HepG2 (cell line): ENCODE data around the gene MORF4L1. TPM values are rescaled to one million over a fixed set of nuclear protein-coding genes. Genes with fewer than 3 reads are reported as not detected.

Experiments
- ATAC-seq: fragments of 200-7000 bp; cut with Tn5 transposase; 3 replicates; pipeline ENCODE4 v1.9.1; 2020; ENCODE audit warnings: mild to moderate bottlenecking, moderate library complexity
- BruUV-seq: library from RNA; stranded (reverse); fragments of 400-500 nt; replicated peaks from 2 replicates; lab custom pipeline; 2021; lab: Mats Ljungman, UMichigan
- CTCF ChIA-PET: fragments of 300-600 bp; formaldehyde crosslinking; extraction: SDS; loops from one replicate; lab custom pipeline; 2021; ENCODE audit warnings: low total read pairs, inconsistent platforms, low intra/inter-chr PET ratio; lab: Yijun Ruan, JAX
- POLR2A ChIA-PET: fragments of 350-600 bp; sonication (Branson Sonifier 250); formaldehyde crosslinking; loops from one replicate; lab custom pipeline; 2020; ENCODE audit warnings: antibody characterized with exemption, inconsistent platforms; lab: Yijun Ruan, JAX
- DNase-seq: peaks from one replicate; pipeline ENCODE4 v3.0.0-alpha.2; 2015; ENCODE audit warnings: low spot score
- FAIRE-seq: peaks from 3 replicates; lab custom pipeline; 2011; peaks lifted over from hg19 to GRCh38; lab: Jason Lieb, UNC
- H2AFZ ChIP-seq: one replicate; pipeline ENCODE4 v1.6.1; 2011; ENCODE audit warnings: low read length, inconsistent platforms
- H3K27ac ChIP-seq: fragments of 300-600 bp; 3 replicates; pipeline ENCODE4 v1.8.0; 2011; ENCODE audit warnings: mixed run types, mild to moderate bottlenecking, mixed read lengths, low read length, inconsistent platforms; ENCODE audit not compliant: insufficient read depth; ENCODE audit errors: extremely low read length
- H3K27me3 ChIP-seq, 2 experiments: fragments of 200-600 bp in 1 of 2; 2 replicates in 1 of 2; 3 replicates in 1 of 2; pipeline versions ENCODE4 v1.6.0 to v1.8.0; 2011; ENCODE audit warnings: low read length in 2 of 2, mild to moderate bottlenecking in 2 of 2, moderate library complexity in 2 of 2, inconsistent platforms in 1 of 2; ENCODE audit not compliant: insufficient read depth in 2 of 2, control insufficient read depth in 1 of 2
- H3K36me3 ChIP-seq, 2 experiments: fragments of 200-600 bp in 1 of 2; replicated peaks in 1 of 2; 2 replicates in 1 of 2; 3 replicates in 1 of 2; pipeline versions ENCODE4 v1.5.1 to v1.8.0; 2011; ENCODE audit warnings: low read length in 2 of 2, inconsistent platforms in 1 of 2; ENCODE audit not compliant: insufficient read depth in 2 of 2, control insufficient read depth in 1 of 2
- H3K4me1 ChIP-seq: 2 replicates; pipeline ENCODE4 v1.5.1; 2012; ENCODE audit warnings: low read length, inconsistent platforms; ENCODE audit not compliant: insufficient read depth
- H3K4me2 ChIP-seq: 2 replicates; pipeline ENCODE4 v1.6.0; 2011; ENCODE audit warnings: low read depth, low read length, inconsistent platforms
- H3K4me3 ChIP-seq, 3 experiments: fragments of 200-600 bp in 1 of 3; sonication (generic), shearing (Covaris generic) in 1 of 3; replicated peaks in 1 of 3; 2 replicates each; pipeline ENCODE4 v1.5.1; 2011 to 2016; ENCODE audit warnings: low read length in 3 of 3, inconsistent platforms in 2 of 3, low read depth in 2 of 3, mild to moderate bottlenecking in 2 of 3, control low read depth in 1 of 3, mixed read lengths in 1 of 3; ENCODE audit not compliant: insufficient read depth in 1 of 3
- H3K79me2 ChIP-seq: one replicate; pipeline ENCODE4 v1.6.1; 2011; ENCODE audit warnings: low read length, inconsistent platforms; ENCODE audit not compliant: insufficient read depth
- H3K9ac ChIP-seq: 2 replicates; pipeline ENCODE4 v1.6.0; 2011; ENCODE audit warnings: mild to moderate bottlenecking, low read depth, low read length, inconsistent platforms; ENCODE audit not compliant: insufficient read depth
- H3K9me3 ChIP-seq: 2 replicates; pipeline ENCODE4 v1.5.1; 2012; ENCODE audit warnings: mild to moderate bottlenecking, low read length
- H4K20me1 ChIP-seq: 2 replicates; pipeline ENCODE4 v1.6.0; 2011; ENCODE audit warnings: inconsistent platforms, mild to moderate bottlenecking, low read length, moderate library complexity; ENCODE audit not compliant: insufficient read depth
- ARID3A ChIP-seq: IDR thresholded peaks from 2 replicates; pipeline ENCODE4 v1.6.1; 2012; ENCODE audit warnings: low read depth, low read length, improper control_type of control experiment
- KLF13 ChIP-seq: sonication (generic); formaldehyde crosslinking; IDR thresholded peaks from 2 replicates; pipeline ENCODE4 v1.4.0; 2020; ENCODE audit warnings: mild to moderate bottlenecking, missing genetic modification reagents
- MAFG ChIP-seq: sonication (generic); formaldehyde crosslinking; IDR thresholded peaks from 2 replicates; pipeline ENCODE4 v1.5.1; 2020; ENCODE audit warnings: mild to moderate bottlenecking, missing genetic modification reagents
- MBD4 ChIP-seq: IDR thresholded peaks from 2 replicates; pipeline ENCODE4 v1.6.1; 2012; ENCODE audit warnings: low read length, inconsistent platforms, borderline replicate concordance
- MEIS1 ChIP-seq: sonication (generic); formaldehyde crosslinking; IDR thresholded peaks from 2 replicates; pipeline ENCODE4 v1.9.0; 2021; ENCODE audit warnings: mild to moderate bottlenecking, missing genetic modification reagents, moderate library complexity, borderline replicate concordance
- NFIB ChIP-seq: sonication (generic); formaldehyde crosslinking; IDR thresholded peaks from 2 replicates; pipeline ENCODE4 v1.9.0; 2021; ENCODE audit warnings: missing genetic modification reagents, mild to moderate bottlenecking, borderline replicate concordance
- PRDM10 ChIP-seq: sonication (generic); formaldehyde crosslinking; IDR thresholded peaks from 2 replicates; pipeline ENCODE4 v1.4.0; 2020; ENCODE audit warnings: low read depth, missing genetic modification reagents
- TFAP4 ChIP-seq: sonication (generic); IDR thresholded peaks from 2 replicates; pipeline ENCODE4 v1.6.1; 2016; ENCODE audit warnings: low read depth, borderline replicate concordance
- TP53 ChIP-seq: sonication (generic); formaldehyde crosslinking; conservative IDR thresholded peaks from 2 replicates; pipeline ENCODE4 v1.4.0; 2020; ENCODE audit warnings: missing genetic modification reagents
- ZNF501 ChIP-seq: sonication (generic); formaldehyde crosslinking; IDR thresholded peaks from 2 replicates; pipeline ENCODE4 v1.5.1; 2020; ENCODE audit warnings: mild to moderate bottlenecking, moderate library complexity, missing genetic modification reagents
- ZNF775 ChIP-seq: sonication (generic); formaldehyde crosslinking; IDR thresholded peaks from 2 replicates; pipeline ENCODE4 v1.4.0; 2020; ENCODE audit warnings: missing genetic modification reagents, mild to moderate bottlenecking, moderate library complexity, borderline replicate concordance
- ZNF781 ChIP-seq: sonication (generic); formaldehyde crosslinking; IDR thresholded peaks from 2 replicates; pipeline ENCODE4 v1.5.1; 2020; ENCODE audit warnings: borderline replicate concordance, mild to moderate bottlenecking, missing genetic modification reagents; ENCODE audit errors: not compliant biosample characterization
- WGBS: methylation state at CpG from one replicate; pipeline ENCODE4 v1.1.6; 2017; ENCODE audit warnings: low lambda C conversion rate; 5-methylcytosine and 5-hydroxymethylcytosine counted together
- in situ Hi-C: cut with HindIII; loops from 2 replicates; pipeline ENCODE4 v1.10.0; 2017; ENCODE audit warnings: low pct_unique_long_range_greater_than_20kb; ENCODE audit not compliant: extremely low pct_ligation_motif_present
- intact Hi-C: fragments of 100-400 bp; cut with micrococcal nuclease; formaldehyde crosslinking; loops from one replicate; pipeline ENCODE4 v1.10.0; 2022; ENCODE audit not compliant: unreplicated experiment
- polyA plus RNA-seq, 8 experiments: library from polyadenylated mRNA; depleted of rRNA in 3 of 8; stranded (reverse) in 7 of 8; unstranded in 1 of 8; fragments of >200 nt; fragmentation: Illumina TruSeq in 4 of 8; extraction: Trizol in 4 of 8; gene quantifications; 2 replicates each; pipeline versions ENCODE4 v1.2.1 to v1.2.3, GENCODE V29; 2011 to 2016; ENCODE audit warnings: low read depth in 4 of 8, missing spikeins in 1 of 8, mixed read lengths in 1 of 8; ENCODE audit not compliant: insufficient read depth in 1 of 8
- total RNA-seq, 5 experiments: library from RNA; depleted of rRNA; stranded (reverse); fragments of >200 nt; fragmentation: Illumina TruSeq; extraction: Trizol; gene quantifications; 2 replicates each; pipeline ENCODE4 v1.2.3, GENCODE V29; 2016; ENCODE audit warnings: low read depth in 1 of 5
- TF ChIP-seq, protein P1 (sequence below): sonication (generic); formaldehyde crosslinking; IDR thresholded peaks from 2 replicates; pipeline ENCODE4 v1.4.0; 2020; ENCODE audit warnings: mild to moderate bottlenecking, missing genetic modification reagents

Gene MORF4L1
- total and polyA plus RNA-seq, 2 of the 13 experiments (the other 11 are each of a cell fraction or from before 2014, with no cell fraction given): 218 to 219 TPM

DNA sequence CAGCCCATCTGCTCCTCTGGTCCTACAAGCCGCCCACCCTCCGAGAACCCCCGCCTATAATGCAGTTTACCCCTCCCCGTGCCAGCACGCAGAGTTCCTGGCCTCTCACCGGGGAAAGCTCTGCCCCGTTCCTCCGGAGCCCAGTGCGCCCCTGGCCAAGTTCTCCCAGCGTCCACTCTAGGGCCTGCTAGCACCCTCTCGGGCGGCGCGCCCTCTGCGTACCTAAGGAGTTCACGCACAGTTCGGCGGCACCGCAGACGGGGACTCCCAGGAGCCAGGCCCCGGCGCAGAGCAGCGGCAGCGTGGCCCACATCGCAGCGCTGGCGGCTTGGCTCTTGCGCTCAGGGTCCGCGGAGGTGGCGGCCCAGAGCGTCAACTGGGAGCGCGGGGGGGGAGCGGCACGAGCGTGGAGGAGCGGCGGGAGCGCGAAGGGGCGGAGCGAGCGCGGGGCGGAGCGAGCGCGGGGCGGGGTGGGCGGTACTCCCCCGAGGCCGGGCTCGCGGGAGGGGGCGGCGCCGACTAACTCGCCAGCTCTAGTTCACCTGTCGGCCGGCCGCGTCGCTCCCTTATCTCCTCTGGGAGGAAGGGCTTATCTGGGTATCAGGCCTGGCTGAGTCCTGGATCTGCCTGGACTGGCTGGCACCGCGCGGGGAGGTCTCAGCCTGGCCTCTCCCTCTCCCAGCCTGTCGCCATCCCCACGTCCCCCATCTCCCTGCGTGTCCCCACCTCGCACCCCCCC, 72.1 kb downstream of the MORF4L1 start, which contains the start of gene CTSH:
Gene CTSH, minus strand, starts transcription at position 378 of the 739 bp plus-strand sequence. Its CDS starts 65 bp downstream, at position 313.
- no peak for FAIRE-seq
- ChIA-PET CTCF (no interaction called here), POLR2A (interaction anchor here (0.6 to 2.6 kb wide), 12 partner anchors 8 to 82 kb away, joined by 3 to 20 read pairs (median 5); no protein-coding TSS in a partner anchor)
- peak; percentile 87 for ATAC-seq
- peak within 1 kb of the TSS; percentile 75 to 93 (median 92) for H3K4me3 ChIP-seq
- peak; percentile 84 for DNase-seq
- H3K4me2 ChIP-seq: peak within 1 kb of the TSS; percentile 96
- H3K9me3 ChIP-seq: no peaks in the 10 kb centered on the region
- peaks cover 61% of the 10 kb centered on the region for H3K4me1 ChIP-seq
- WGBS: 6% methylated on average over 4 of the region's 71 CpGs
- in situ Hi-C loops (loop anchor here (5.0 kb wide), 1 partner anchor 62 kb away; no protein-coding TSS in a partner anchor), intact Hi-C loops (loop anchor here (10.0 kb wide), 1 partner anchor 50 kb away; no protein-coding TSS in a partner anchor)
- peak within 1 kb of the TSS; percentile 87 for H3K9ac ChIP-seq
- no peaks in the 10 kb centered on the region for H3K36me3 ChIP-seq
- BruUV-seq: no TSS peak
- H3K27ac ChIP-seq: peak within 1 kb of the TSS; percentile 77
- no peaks in the 10 kb centered on the region for H4K20me1 ChIP-seq
- H3K27me3 ChIP-seq: no peaks in the 10 kb centered on the region; a peak in 2 of 5 replicates
- no peak within 1 kb of the TSS for H2AFZ ChIP-seq
- H3K79me2 ChIP-seq: peaks cover 27% of the 10 kb centered on the region
- TF ChIP-seq PRDM10: 0 out of 2 replicates have a peak, but pooled peaks have one; percentile 18
- TF ChIP-seq MAFG (CRISPR knock-in tag): no peak
- TF ChIP-seq ARID3A: no peak
- peak; percentile 9; the same call in 1 of the 2 replicates for TF ChIP-seq TFAP4
- no peak for TF ChIP-seq MBD4
- TF ChIP-seq ZNF781 (CRISPR knock-in tag): no peak
- TF ChIP-seq MEIS1 (CRISPR knock-in tag): peak; percentile 39; the same call in 1 of the 2 replicates
- TF ChIP-seq KLF13: no peak
- TF ChIP-seq, protein P1, sequence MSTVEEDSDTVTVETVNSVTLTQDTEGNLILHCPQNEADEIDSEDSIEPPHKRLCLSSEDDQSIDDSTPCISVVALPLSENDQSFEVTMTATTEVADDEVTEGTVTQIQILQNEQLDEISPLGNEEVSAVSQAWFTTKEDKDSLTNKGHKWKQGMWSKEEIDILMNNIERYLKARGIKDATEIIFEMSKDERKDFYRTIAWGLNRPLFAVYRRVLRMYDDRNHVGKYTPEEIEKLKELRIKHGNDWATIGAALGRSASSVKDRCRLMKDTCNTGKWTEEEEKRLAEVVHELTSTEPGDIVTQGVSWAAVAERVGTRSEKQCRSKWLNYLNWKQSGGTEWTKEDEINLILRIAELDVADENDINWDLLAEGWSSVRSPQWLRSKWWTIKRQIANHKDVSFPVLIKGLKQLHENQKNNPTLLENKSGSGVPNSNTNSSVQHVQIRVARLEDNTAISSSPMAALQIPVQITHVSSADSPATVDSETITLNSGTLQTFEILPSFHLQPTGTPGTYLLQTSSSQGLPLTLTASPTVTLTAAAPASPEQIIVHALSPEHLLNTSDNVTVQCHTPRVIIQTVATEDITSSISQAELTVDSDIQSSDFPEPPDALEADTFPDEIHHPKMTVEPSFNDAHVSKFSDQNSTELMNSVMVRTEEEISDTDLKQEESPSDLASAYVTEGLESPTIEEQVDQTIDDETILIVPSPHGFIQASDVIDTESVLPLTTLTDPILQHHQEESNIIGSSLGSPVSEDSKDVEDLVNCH (CRISPR knock-in tag): 0 out of 2 replicates have a peak, but pooled peaks have one; percentile 54
- TF ChIP-seq ZNF501: peak; percentile 95
- TF ChIP-seq NFIB (CRISPR knock-in tag): no peak
- 0 out of 2 replicates have a peak, but pooled peaks have one; percentile 35 for TF ChIP-seq ZNF775 (CRISPR knock-in tag)
- TF ChIP-seq TP53 (CRISPR knock-in tag): no peak
